ENCODE results near the gene PTPRJ.

PTPRJ gene

GRCh38 chr11:48058064-48058463, 77.7 kb downstream of the PTPRJ start:
- H3K4me3 ChIP-seq (ENCODE audit: low read depth, low read length), result no peak overlapping the region
- DNase-seq (ENCODE audit: low read depth), result no peak
- TF ChIP-seq, protein P1, sequence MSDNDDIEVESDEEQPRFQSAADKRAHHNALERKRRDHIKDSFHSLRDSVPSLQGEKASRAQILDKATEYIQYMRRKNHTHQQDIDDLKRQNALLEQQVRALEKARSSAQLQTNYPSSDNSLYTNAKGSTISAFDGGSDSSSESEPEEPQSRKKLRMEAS (IDR thresholded peaks at IDR 0.05; ENCODE audit: low read depth, low read length), result no peak
- TF ChIP-seq CTCF (IDR thresholded peaks at IDR 0.05; ENCODE audit: low read depth, low read length) (no peak), POLR2A (IDR thresholded peaks at IDR 0.05; ENCODE audit: extremely low read depth, insufficient read length) (no peak), MYC (IDR thresholded peaks at IDR 0.05; ENCODE audit: low read depth, low read length) (no peak)

GRCh38 chr11:48058788-48059187, 78.4 kb downstream of the PTPRJ start:
- no peak overlapping the region for H3K4me3 ChIP-seq (ENCODE audit: low read depth, low read length)
- DNase-seq (ENCODE audit: low read depth), result no peak
- TF ChIP-seq CTCF (IDR thresholded peaks at IDR 0.05; ENCODE audit: low read depth, low read length) (no peak), MYC (IDR thresholded peaks at IDR 0.05; ENCODE audit: low read depth, low read length) (no peak), POLR2A (IDR thresholded peaks at IDR 0.05; ENCODE audit: extremely low read depth, insufficient read length) (no peak)
- TF ChIP-seq, protein P1 (IDR thresholded peaks at IDR 0.05; ENCODE audit: low read depth, low read length), result no peak

DNA sequence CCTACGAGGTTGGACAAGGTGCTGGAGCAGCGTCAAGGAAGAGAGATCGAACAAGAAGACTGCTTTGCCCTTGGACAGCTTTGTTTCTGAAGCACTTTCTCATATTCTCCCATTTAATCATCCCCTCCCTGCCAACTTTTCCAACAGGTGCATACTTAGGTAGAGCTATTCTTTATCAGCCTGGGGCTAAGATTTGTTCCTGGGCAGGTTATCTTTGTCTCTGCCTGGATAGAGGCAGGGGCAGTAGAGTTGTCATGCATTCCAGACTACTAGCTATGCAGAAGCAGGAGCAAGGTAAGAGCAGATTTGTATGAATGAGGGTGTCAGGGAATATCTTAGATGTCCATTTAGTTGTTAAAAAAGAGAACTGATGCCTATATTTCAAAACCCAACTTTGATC, 82.3 kb downstream of the PTPRJ start:
- DNase-seq (ENCODE audit: low read depth), result no peak
- TF ChIP-seq POLR2A (IDR thresholded peaks at IDR 0.05; ENCODE audit: extremely low read depth, insufficient read length) (no peak), CTCF (IDR thresholded peaks at IDR 0.05; ENCODE audit: low read depth, low read length) (no peak), MYC (IDR thresholded peaks at IDR 0.05; ENCODE audit: low read depth, low read length) (no peak)
- TF ChIP-seq, protein P1 (IDR thresholded peaks at IDR 0.05; ENCODE audit: low read depth, low read length), result no peak
- H3K4me3 ChIP-seq (ENCODE audit: low read depth, low read length), result no peak overlapping the region

- TF ChIP-seq POLR2A (IDR thresholded peaks at IDR 0.05; ENCODE audit: extremely low read depth, insufficient read length), result no peak
- TF ChIP-seq, protein P1 (IDR thresholded peaks at IDR 0.05; ENCODE audit: low read depth, low read length), result no peak
- no peak for TF ChIP-seq MYC (IDR thresholded peaks at IDR 0.05; ENCODE audit: low read depth, low read length)
- no peak for TF ChIP-seq CTCF (IDR thresholded peaks at IDR 0.05; ENCODE audit: low read depth, low read length)
- DNase-seq (ENCODE audit: low read depth), result no peak
These were observed 83.1 kb downstream of the PTPRJ start for GRCh38 chr11:48063424-48063978.

DNA sequence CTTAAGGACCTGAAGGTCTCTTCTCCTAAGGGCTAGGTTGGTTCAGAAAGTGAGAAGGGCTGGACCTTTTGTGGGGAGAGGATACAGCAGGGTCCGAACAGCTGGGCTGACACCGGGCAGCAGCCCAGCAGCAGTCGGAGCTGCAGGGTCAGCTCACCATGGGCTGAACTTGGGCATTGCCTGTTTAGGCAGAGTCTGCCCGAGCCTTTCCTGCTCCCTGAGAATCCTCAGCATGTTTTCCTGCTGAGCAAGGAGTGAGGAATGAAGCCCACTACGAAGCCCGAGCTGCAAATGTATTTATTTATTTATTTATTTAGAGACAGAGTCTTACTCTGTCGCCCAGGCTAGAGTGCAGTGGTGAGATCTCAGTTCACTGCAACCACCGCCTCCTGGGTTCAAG, 83.9 kb downstream of the PTPRJ start:
- no peak overlapping the region for H3K4me3 ChIP-seq (ENCODE audit: low read depth, low read length)
- no peak for DNase-seq (ENCODE audit: low read depth)
- TF ChIP-seq, protein P1 (IDR thresholded peaks at IDR 0.05; ENCODE audit: low read depth, low read length), result no peak

More at GRCh38 chr11:48063424-48063978, 83.1 kb downstream of the PTPRJ start:
- no peak overlapping the region for H3K4me3 ChIP-seq (ENCODE audit: low read depth, low read length)

DNA sequence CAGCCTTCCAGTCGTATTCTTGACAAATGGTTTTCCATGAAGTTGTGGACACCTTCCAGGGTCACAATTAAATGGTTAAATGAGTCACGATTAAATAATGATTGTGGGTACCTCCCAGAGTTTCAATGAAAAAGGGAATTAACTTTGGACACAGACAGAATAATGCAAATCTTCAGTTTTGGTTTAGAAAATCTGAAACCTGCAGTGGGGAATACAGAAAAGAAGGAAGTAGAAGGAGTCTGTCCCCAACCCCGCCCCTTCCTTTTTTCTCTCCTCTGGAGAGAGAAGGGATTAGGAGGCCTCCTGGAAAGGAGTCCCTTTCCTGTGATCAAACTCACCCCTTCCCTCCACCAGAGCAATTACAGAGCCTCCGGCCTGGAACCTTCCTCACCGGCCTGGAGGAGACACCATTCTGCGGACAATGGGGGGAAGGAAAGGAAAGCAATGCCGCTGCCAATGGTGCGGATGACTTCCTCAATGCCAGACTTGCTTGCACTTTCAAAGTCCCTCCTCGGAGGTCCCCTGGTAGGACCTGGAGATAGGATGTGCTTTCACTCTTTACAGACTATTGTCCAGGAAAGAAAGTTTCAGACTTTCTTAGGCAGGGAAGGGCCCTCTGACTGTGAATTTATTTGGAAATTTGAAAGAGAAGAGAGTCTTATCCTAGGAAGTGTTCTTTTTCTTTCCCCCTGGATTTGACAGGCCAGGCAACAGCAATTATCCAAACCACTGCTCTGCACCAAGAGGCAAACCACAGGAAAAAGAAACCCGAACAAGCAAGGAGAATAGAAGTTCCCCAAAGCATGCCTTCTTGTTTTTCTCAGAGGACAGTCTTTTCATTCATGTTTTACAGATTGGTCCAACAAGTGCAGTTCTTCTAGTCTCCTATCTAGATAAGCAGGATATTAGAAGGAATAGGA, 86.8 kb downstream of the PTPRJ start:
- TF ChIP-seq POLR2A (IDR thresholded peaks at IDR 0.05; ENCODE audit: extremely low read depth, insufficient read length), result no peak
- TF ChIP-seq, protein P1 (IDR thresholded peaks at IDR 0.05; ENCODE audit: low read depth, low read length), result no peak
- TF ChIP-seq CTCF (IDR thresholded peaks at IDR 0.05; ENCODE audit: low read depth, low read length), result no peak
- TF ChIP-seq MYC (IDR thresholded peaks at IDR 0.05; ENCODE audit: low read depth, low read length), result no peak
- H3K4me3 ChIP-seq (ENCODE audit: low read depth, low read length), result no peak overlapping the region
- peak; percentile 35 for DNase-seq (ENCODE audit: low read depth)
